ENCODE results near the gene ELMO1. TPM values are rescaled to one million over a fixed set of nuclear protein-coding genes. Genes with fewer than 3 reads are reported as not detected.

The ELMO1 gene
- total RNA-seq, 1 experiment from 2014 or later = 1.1 TPM

- no peak overlapping the region for H3K27ac ChIP-seq (ENCODE audit: low read depth, low read length)
- H3K9me2 ChIP-seq (ENCODE audit: insufficient read depth) = no peaks in the 10 kb centered on the region
- ATAC-seq (no peak), DNase-seq (ENCODE audit: low read depth, low spot score) (no peak)
- H4K20me1 ChIP-seq (ENCODE audit: insufficient read depth) = no peaks in the 10 kb centered on the region
- no TSS peak for BruUV-seq (replicated peaks)
- no peak overlapping the region for H3K4me2 ChIP-seq (ENCODE audit: low read length)
- H3K9me3 ChIP-seq (ENCODE audit: control insufficient read depth in 1 of 2, insufficient read depth in 1 of 2, low read depth in 1 of 2, low read length in 2 of 2) = no peaks in the 10 kb centered on the region
- H3K9ac ChIP-seq (ENCODE audit: low read length) = no peak overlapping the region
- POLR2A ChIA-PET = no interaction called here
- CTCF ChIA-PET = no interaction called here
- RAD21 ChIA-PET (ENCODE audit: low non-redundant PET in 1 of 2, low total read pairs in 2 of 2, uncharacterized antibody in 2 of 2, unreplicated experiment in 2 of 2) = no interaction called here
- intact Hi-C loops (cut with micrococcal nuclease) = no loop called here
- peaks cover 0 to 4% of the 10 kb centered on the region in 2 experiments; a peak in 1 of 4 replicates for H3K4me1 ChIP-seq (ENCODE audit: control insufficient read depth in 1 of 2, insufficient read depth in 2 of 2, low read length in 2 of 2)
- H2AFZ ChIP-seq (ENCODE audit: low read depth, low read length, poor library complexity, severe bottlenecking) = no peak overlapping the region
- H3K4me3 ChIP-seq (replicated peaks in 1 of 2; ENCODE audit: low read depth in 1 of 2, low read length in 2 of 2) = no peak overlapping the region
- H3K27me3 ChIP-seq (ENCODE audit: insufficient read depth, low read length) = no peaks in the 10 kb centered on the region
- no peaks in the 10 kb centered on the region for H3K36me3 ChIP-seq (ENCODE audit: control insufficient read depth in 1 of 2, insufficient read depth in 2 of 2, low read length in 2 of 2)
- no peaks in the 10 kb centered on the region for H3K79me2 ChIP-seq (ENCODE audit: insufficient read depth, low read length)
- TF ChIP-seq SP1 (IDR thresholded peaks at IDR 0.05; ENCODE audit: low read depth) = no peak
- TF ChIP-seq ELF1 (IDR thresholded peaks at IDR 0.05; ENCODE audit: borderline replicate concordance, low read depth) = no peak
- no peak for TF ChIP-seq POLR2A (IDR thresholded peaks at IDR 0.05; ENCODE audit: borderline replicate concordance, extremely low read depth, insufficient read depth, insufficient read length)
- no peak for TF ChIP-seq REST (IDR thresholded peaks at IDR 0.05; ENCODE audit: low read depth)
- TF ChIP-seq EZH2phosphoT487 (IDR thresholded peaks at IDR 0.05; ENCODE audit: borderline replicate concordance) = no peak
- TF ChIP-seq ZNF274 (IDR thresholded peaks at IDR 0.05; ENCODE audit: low read depth, low read length) = no peak
- no peak for TF ChIP-seq ATF3 (IDR thresholded peaks at IDR 0.05)
- TF ChIP-seq POLR2AphosphoS5 (IDR thresholded peaks at IDR 0.05; ENCODE audit: low read depth, low read length) = no peak
- no peak for TF ChIP-seq JUND (IDR thresholded peaks at IDR 0.05)
- no peak for TF ChIP-seq MAX (IDR thresholded peaks at IDR 0.05)
- TF ChIP-seq FOSL1 (IDR thresholded peaks at IDR 0.05; ENCODE audit: low read depth) = no peak
- no peak for TF ChIP-seq TCF7L2 (IDR thresholded peaks at IDR 0.05; ENCODE audit: borderline replicate concordance, extremely low read depth, insufficient read depth, insufficient read length)
- TF ChIP-seq SRF (IDR thresholded peaks at IDR 0.05; ENCODE audit: low read depth) = no peak
- TF ChIP-seq ZBTB33 (IDR thresholded peaks at IDR 0.05; ENCODE audit: extremely low read depth, insufficient replicate concordance, low read length) = no peak
- no peak for TF ChIP-seq YY1 (IDR thresholded peaks at IDR 0.05; ENCODE audit: extremely low read depth, insufficient replicate concordance, low read depth, low read length)
- TF ChIP-seq EGR1 (IDR thresholded peaks at IDR 0.05; ENCODE audit: low read depth) = no peak
Measured at GRCh38 chr7:37061849-37062559, 386.7 kb downstream of the ELMO1 start.
